HG03103 (cell line): ENCODE data around the gene EPB41L4B.

Experiments used
- ATAC-seq: cut with Tn5 transposase; IDR thresholded peaks from one replicate; pipeline ENCODE4 v1.9.1; 2021; ENCODE audit warnings: low read depth; ENCODE audit not compliant: unreplicated experiment

EPB41L4B gene

DNA sequence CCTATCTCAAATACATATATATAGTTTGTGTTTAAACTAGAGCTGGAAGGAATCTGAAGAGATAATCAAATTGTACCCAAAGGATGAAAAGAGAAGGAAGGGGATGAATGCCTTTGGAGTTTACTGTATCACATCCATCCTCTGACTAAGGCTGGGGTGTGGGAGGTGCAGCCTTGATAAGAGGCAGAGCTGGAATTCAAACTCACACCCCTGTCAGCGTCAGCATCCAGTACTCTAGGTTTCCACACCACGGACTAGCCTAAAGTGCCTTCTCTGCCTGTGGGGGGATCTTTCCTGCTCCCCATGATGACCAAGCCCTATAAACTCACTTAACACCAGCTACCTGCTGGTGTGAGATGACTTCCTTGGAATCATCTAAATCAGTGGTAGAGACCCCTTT, 48.1 kb downstream of the EPB41L4B start:
- no peak for ATAC-seq

DNA sequence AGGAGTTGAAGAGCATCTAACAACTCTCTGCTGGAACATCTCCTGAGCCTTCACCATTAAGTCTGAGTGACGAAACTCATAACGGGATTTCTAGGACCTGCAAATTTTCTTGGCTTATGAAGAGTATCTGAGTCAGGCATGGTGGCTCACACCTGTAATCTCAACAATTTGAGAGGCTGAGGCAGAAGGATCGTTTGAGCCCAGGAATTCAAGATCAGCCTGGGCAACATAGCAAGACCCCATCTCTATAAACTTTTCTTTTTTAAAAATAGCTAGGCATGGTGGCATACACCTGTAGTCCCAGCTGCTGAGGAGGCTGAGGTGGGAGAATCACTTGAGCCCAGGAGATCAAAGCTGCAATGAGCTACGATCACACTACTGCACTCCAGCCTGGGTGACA, 48.8 kb downstream of the EPB41L4B start:
- no peak for ATAC-seq

DNA sequence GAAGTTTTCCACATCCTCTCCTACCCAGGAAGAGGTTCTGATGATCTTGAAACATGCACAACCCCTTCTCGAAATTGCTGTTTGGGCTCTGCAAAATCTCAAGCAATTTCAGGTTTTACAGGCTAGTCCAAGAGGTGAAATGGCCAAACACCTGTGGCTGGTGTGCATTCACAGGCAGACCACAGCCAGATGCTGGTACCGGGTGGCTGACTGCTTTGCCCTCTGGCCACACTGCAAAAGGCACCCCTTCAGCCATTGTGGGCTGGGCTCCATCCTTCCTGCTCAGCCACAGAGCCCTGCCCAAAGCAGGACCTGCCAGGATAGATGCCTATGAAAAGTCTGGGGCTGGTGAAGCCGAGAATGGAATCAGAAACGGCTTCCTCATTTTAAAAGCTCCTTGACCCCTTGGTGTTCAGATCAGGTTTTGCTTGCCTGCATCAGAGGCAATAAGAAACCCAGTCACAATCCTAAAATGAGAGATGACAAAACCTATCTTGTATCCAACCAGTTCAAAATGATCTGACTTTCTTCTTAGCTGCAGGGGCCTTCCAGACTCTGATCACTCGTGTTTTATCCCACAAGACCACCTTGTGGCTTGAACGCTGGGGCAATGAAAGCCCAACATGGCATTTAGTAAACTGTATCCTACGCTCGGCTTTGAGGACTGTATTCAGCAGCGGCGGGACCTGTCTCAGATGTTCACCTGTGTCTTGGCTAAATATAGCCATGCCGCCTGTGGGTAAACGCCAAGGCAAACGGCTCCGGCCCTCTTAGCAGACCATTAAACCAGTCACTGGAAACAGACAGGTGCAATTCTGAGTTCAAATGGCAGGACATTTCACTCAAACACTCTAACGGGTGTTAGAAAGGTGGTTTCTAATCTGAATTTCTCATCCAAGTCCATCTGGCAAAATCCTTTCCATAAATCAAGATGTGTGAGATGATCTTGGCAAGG, 49.6 kb downstream of the EPB41L4B start:
- no peak for ATAC-seq

DNA sequence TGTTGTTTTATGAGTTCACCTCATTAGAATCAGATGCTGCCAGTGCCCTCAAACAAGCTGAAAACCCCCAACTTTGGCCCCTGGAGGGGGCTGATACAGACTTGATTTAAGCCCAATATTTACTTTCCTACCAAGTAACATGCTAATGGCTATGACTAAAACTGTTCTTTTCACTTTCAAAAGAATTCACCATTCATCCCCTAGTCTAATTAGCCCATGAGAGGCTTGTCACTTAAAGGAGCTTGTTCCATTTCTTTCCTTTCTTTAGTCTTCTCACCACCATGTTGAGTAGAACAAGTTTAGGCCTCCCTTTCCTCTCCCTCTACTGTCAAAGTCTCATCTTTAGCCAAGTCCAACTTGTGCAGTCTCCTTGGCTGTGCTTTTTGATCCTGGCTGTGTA, 50.4 kb downstream of the EPB41L4B start:
- no peak for ATAC-seq

DNA sequence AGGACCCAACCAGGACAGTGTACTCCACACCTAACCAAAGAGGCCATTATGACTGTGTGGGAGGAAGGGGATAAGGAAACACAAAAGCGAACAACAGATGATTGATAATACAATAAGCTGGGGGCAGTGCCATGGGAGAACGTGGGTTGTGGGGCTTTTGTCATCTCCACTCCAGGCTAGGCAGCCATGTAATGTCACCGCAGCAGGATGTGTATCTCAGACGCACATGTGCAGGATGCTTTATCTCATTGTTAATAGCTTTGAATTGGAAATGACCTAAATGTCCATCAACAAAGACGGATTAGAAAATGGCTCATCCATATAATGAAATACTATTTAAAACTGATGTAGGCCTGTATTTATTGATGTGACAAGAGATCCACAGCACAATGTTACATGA, 51.0 kb downstream of the EPB41L4B start:
- no peak for ATAC-seq

DNA sequence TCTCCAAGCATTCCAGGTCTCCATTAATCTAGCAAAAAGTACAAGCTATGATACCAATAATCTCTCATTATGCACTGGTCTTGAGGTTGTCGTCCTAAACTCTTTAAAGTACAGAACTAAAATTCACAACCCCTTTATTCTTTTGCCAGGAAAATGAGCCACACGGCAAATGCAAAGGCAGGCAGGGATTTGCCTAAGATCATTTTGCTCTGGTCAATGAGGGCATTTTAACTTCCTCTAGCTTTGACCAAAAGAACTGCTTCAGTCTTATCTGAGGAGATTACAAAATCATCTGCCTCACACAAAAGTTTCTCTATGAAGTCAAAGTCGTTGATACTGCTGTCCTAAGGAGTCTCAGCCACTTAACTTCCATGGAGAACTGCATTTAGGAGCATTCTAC, 51.8 kb downstream of the EPB41L4B start:
- ATAC-seq, result no peak

DNA sequence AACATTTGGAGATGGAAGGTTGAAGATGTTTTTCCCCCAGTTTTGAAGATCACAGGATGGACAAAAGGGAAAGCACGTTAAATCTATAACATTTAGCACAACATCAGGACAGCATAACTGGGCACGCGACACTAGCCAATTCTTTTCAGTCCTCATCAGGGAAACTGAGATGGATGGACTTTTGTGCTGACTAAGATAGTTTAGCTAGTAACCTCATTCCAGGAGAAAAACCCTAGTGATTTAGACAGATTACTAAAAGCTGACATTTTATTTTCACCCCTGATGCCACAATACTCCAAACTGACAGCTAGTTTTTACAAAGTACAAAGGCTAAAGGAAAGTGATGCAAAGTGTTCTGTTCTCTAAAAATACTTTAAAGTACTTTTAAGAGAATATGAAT, 53.3 kb downstream of the EPB41L4B start:
- ATAC-seq, result no peak

DNA sequence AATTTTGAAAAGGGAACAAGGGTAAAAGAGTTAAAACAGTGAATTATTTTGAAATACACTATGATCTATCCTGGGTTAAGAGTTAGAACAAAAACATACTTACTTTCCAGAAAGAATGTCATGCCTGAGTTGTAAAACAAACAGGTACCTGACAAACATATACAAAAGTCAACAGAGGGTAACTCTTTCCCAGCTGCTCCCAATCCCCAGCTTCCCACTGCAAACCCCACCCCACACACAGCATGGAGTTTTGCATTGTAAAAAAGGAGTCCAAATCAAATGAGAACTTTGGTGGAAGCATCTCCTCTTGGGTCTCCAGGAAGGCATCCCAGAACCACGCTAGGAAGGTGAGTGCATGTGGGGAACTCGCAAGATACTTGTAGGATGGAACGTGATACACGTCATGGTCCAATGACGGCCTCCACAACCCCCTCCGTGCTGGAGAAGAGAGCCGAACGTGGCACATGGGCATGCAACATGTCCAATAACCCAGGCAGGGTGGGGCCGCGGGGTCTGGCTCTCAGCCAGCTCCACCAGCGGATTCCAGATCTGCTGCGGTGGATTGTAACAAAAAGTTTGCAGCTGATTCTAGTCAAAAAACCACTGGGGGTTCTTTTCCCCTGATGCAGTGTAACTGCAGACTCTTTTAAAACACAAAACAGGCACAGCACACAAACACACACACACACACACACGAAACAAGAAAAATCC, 55.8 kb downstream of the EPB41L4B start:
- no peak for ATAC-seq

DNA sequence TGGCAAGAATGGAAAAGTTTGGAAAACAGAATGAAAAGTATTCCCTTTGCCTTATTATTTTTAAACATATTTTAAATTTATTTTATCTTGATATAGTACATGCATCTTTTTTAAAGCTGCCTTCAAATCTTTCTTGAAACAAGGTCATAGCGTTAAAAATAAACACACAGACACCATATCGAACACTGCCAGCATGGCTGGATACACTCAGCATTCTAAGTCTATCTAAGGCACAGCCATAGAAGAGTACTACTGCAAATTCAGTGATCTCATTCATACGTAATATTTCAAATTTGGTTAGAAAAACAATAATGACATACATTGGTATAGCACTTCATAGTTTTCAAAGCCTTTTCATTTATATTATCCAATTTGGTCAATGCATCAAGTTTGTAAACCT, 57.5 kb downstream of the EPB41L4B start:
- no peak for ATAC-seq

DNA sequence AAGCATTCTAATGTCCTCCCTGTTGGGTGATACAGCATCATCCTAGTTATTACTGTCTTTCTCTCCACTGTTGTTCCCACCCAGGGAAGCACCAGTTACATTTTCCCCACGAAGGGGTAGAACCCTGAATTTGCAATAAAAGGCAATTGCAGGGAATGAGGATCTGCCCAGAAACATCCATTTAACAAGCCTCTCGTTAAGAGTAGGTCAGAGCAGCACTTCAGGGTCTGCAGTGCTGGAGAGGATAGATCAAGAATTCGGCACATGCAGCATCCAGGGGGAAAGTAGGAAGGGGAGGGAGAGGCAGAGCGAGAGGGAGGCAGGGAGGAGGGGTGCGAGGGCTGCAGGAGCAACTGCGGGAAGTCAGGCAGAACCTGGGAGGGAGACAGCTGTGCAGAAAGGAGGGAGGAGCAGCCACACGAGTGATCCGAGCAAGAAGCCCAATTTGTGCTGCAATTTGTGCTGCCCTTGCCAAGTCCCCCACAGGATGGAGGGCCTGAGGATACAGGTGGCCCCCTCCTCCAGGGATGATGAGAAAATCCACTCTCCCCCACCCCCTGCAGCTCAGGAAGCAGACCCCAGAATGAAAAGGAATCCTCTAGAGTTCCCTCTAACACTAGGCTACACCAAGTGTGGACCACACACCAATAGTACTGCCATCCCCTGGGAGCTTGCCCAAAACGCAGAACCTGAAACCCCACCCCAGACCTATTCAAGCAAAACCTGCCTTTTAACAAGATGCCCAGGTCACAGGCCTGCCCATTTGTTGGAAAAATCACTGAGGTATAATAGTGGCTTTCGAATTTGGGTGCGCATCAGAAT, 62.2 kb downstream of the EPB41L4B start:
- no peak for ATAC-seq

DNA sequence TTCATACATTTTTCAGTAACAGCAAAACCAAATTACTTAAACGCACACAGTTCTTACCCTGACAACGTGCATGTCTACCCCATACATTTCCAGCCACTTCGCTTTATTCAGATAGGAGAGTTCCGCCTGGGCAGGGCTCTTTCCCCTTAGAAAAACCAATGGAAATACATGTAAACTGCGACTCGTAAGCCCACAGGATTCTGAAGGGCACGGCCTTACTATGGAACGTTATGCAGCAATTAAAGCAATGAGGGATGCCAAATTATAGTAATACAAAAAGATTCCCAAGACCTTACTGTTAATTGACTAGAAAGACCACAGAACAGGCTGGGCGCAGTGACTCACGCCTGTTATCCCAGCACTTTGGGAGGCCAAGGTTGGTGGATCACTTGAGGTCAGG, 64.5 kb downstream of the EPB41L4B start:
- ATAC-seq, result no peak

DNA sequence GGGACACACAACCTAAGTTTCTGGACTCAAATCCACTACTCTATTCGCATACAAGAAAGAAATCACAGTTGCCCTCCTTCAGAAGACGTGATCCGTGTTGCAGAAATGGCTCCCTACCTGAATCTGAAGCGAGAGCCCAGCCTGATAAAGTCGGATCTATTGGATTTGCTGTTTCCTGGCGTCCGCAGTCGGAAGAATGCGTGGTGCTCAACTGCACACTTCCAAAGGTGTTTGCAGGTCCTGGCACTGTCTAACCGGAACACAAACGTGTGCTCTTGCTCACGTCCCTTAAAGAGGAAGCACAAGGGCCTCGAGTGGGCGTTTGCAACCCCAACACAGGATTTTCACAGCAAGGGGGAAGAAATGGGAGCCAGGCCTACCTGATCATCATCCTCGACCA, 65.5 kb downstream of the EPB41L4B start:
- no peak for ATAC-seq

DNA sequence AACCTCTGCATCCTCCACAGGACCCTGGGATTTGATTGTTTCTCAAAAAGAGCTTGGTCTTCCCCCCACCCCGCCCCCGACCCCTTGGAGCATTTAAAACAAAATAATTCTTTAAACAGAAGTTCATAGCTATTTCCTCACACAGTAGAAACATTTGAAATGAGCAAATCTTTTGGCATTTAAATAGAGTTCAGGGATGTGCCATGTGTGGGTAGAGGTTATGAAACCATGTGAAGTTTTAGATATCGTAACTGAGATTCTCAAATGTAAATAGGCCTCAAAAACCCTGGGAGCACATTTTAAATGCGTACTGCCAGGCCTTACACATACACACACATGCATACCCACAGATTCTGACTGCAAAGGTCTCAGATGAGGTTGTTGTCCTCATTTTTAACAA, 66.5 kb downstream of the EPB41L4B start:
- ATAC-seq, result no peak

DNA sequence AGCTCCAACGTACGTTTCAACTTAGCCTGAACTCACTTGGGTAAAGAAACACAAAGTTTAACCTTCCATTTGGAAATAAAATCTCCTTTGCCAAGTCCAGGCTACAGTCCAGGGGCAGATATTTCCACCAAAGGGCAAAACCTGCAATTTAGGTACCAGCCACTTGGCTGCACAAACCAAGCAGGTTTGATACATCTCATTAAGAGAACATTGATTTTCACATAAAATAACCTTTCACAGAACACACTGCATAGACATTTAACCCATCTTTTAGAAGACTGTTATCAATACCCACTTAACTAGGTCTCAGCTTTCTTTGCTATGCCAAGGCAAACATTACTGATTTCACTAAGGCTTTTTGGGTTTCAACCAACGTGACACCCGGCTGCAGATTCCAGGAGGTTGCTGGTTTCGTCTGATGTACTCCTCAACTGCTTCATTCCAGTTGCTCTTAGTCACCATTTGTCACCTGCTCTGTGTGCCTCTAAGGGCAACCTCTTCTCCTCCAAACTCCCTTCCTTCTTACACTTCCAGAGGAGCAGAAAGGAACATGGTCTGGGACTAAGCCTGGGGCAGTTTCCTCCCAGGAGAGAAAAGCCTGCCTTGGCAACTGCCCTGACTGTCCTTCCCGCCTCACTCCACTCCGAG, 67.1 kb downstream of the EPB41L4B start:
- no peak for ATAC-seq

DNA sequence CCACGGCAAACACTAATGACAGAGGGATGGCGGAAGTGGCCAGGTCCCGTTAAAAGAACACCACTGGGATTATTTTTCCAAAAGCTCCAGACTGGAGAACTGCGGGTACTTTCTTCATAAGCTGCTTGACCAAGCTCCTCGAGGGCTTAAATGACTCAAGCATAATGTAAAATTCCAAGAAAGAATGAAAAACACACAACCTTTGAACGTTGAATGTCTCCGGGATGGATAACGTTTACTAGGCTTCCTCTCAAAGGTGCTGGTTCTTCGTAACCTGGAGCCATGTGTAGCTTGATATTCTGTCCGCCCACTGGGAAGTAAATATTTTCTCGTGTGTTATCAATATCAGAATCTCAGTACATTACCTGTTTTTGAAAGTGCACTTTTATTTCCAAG, 67.6 kb downstream of the EPB41L4B start:
- no peak for ATAC-seq

DNA sequence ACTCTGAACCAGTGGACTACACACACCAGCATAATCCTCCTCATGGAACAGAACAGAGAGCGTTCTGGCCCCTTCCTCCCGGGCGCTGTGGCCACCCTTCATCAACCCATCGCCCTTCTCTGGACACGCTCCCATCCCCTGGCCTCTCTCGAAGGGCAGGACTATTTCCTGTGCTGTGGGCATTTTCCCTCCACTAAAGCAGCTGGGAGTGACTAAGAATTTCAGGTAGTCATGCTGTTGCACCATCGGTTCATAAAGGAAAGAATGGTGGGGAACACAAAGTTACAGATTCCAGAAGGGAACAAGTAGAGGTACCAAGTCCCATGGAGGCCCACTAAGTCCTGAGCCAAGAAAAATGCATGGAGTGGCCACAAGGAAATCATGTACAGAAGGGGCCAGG, 68.6 kb downstream of the EPB41L4B start:
- ATAC-seq, result no peak

DNA sequence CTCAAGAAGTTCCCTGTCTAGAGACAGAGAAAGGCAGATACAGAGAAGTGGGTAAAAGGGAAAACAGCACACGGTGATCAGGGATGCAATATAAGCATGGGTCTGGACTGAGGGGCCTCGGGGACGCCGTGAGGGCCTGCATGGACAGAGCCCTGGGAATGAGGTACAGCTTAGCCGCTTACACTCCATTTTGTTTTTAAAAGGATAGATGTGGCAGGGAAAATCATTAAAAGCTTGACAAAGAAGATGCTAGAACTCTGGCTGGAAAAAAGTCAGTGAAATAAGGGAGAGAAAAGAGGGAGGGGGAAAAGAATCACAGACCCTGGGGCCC, 69.1 kb downstream of the EPB41L4B start:
- ATAC-seq, result no peak

DNA sequence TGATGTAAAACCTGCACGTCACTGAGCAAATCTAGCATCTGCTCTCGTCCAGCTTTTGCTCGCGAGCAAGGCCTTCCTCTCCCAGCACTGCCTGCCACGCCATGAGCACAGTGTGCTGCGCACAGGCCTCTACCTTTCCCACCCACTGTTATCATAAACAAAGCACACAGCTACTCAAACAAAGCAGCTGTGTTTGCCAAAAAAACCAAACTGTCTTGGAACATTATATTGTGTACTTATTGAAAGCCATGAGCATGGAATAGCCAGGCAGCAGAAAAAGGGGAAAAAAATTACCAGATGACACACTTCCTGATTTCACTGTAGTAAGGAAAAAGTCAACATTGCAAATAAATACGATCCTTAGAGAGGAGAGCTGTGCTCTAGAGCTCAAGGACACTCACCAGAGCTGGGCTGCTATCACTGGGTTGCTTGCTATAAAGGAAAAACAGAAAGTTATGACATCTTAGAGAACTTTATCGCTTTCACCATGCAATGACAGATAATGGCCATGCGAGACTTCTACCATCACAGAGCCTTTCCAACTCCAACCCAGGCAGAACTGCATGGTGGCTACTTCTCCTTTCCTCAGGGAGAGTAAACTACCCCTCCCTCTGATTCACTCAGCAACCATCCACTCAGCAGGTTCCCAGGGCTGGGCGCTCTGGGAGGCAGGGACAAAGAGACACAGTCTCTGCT, 69.6 kb downstream of the EPB41L4B start:
- ATAC-seq, result no peak

DNA sequence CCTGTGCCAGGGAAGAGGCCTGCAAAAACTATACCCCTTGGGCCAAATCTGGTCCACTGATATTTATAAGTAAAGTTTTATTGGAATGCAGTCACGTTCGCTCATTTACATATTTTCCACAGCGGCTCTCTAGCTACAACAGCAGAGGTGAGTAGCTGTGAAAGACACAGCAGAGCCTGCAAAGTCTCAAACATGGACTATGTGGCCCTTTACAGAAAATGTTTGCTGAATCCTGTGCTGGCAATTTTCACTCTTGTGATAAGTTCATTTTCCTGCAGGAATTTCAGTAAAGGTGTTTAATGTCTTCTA, 70.1 kb downstream of the EPB41L4B start:
- no peak for ATAC-seq

DNA sequence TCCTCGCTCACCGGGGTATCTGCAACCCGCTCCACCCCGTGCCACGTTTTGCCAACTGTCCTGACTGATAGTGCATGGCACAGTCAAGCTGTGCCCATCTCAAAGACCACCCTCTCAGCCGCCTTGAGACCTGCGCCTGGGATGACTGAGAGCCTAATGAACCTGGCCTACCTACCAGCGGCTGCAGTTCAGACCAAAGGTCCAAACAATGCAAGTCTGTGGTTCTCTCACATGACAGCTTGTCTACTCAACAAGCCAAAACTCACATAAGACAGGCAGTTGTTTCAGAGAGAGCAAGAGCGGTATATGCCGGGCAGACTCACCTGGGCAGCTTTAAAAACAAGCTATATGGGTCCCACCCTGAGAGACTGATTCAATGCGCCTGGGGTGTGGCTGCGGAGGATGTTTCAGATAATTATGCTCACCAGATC, 70.5 kb downstream of the EPB41L4B start:
- no peak for ATAC-seq
